ENCODE measurements around the gene CCDC187.

DNA sequence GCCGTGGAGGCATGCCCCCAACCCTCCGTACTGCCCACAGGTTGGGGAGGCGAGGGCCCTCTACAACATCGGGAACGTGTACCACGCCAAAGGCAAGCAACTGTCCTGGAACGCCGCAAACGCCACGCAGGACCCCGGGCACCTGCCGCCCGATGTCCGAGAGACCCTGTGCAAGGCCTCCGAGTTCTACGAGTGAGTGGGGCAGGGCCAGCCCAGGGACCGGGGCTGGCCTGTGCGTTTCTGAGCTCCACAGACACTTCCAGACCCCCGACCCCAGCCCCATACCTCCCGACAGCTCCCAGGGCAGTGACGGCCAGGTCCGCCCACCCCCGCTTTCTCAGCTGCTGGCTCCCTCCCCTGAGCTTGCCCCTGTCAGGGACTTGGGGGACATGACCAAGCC is 33.0 kb upstream of the CCDC187 start:
- TF ChIP-seq, protein P1, sequence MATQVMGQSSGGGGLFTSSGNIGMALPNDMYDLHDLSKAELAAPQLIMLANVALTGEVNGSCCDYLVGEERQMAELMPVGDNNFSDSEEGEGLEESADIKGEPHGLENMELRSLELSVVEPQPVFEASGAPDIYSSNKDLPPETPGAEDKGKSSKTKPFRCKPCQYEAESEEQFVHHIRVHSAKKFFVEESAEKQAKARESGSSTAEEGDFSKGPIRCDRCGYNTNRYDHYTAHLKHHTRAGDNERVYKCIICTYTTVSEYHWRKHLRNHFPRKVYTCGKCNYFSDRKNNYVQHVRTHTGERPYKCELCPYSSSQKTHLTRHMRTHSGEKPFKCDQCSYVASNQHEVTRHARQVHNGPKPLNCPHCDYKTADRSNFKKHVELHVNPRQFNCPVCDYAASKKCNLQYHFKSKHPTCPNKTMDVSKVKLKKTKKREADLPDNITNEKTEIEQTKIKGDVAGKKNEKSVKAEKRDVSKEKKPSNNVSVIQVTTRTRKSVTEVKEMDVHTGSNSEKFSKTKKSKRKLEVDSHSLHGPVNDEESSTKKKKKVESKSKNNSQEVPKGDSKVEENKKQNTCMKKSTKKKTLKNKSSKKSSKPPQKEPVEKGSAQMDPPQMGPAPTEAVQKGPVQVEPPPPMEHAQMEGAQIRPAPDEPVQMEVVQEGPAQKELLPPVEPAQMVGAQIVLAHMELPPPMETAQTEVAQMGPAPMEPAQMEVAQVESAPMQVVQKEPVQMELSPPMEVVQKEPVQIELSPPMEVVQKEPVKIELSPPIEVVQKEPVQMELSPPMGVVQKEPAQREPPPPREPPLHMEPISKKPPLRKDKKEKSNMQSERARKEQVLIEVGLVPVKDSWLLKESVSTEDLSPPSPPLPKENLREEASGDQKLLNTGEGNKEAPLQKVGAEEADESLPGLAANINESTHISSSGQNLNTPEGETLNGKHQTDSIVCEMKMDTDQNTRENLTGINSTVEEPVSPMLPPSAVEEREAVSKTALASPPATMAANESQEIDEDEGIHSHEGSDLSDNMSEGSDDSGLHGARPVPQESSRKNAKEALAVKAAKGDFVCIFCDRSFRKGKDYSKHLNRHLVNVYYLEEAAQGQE (IDR thresholded peaks at IDR 0.05; ENCODE audit: insufficient read depth in 1 of 2, low read depth in 2 of 2, low read length in 2 of 2) = no peak
- TF ChIP-seq TAF1 (IDR thresholded peaks at IDR 0.05; ENCODE audit: borderline replicate concordance, insufficient read depth, low read length) (no peak), POLR2AphosphoS5 (IDR thresholded peaks at IDR 0.05; ENCODE audit: low read depth, low read length) (no peak), SIN3A (IDR thresholded peaks at IDR 0.05; ENCODE audit: borderline replicate concordance, insufficient read depth, low read length) (no peak)

Data from PFSK-1 (cell line).